Measurements from ENCODE around the gene ARHGAP18.

ARHGAP18 gene

DNA sequence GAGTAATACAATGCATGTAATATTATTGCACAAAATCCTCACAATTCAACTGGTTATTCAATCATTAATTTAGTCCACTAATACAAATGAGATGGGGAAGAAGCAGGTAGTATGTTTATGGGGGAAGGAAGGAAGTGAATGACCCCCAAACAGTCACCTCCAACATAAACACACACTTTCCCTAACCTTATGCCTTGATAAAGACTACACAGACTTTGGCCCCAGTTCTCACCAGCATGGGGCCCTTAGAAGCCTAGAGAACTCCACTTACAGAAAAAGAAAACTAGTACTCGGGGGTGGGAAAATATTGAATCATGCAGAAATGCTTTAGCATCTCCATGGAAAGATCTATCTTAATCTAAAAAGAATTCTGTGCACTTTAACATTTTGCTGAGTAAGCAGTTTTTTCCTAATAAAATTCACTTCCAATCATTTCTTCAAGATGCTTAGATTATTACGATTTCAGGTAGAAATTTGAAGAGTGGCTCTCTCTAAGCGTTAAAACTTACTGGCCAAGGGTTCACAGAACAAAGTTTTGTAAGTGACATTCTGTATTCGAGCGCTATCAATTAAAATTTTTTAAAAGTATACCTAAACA lies 18.8 kb downstream of the ARHGAP18 start:
- no peak for DNase-seq

DNA sequence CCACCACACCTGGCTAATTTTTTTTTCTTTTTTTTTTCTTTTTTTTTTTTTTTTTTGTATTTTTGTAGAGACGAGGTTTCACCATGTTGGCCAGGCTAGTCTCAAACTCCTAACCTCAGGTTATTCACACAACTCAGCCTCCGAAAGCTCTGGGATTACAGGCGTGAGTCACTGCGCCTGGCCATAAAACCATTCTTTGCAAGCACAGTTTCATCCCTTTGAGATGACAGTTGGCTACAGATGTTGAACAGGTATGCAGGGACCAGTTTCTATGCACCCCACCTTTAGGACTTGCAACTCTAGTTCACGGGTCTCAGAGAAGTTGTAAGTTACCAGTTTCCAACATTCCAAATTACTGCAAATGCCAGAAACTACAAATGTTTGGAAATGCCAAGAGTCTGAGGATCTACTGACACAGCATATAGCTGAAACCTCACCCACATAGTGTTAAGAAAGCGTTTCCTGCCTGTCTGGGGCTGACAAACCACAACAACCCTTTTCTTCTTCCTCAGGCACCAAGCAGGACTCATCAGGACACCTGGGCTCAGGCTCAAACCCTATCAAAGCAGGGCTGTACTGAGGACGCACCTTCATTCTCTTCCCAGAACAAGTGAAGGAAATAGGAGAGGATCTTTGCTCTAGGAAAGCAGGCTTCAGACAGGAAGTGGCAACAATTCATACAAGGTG lies 22.9 kb downstream of the ARHGAP18 start:
- no peak for DNase-seq

DNA sequence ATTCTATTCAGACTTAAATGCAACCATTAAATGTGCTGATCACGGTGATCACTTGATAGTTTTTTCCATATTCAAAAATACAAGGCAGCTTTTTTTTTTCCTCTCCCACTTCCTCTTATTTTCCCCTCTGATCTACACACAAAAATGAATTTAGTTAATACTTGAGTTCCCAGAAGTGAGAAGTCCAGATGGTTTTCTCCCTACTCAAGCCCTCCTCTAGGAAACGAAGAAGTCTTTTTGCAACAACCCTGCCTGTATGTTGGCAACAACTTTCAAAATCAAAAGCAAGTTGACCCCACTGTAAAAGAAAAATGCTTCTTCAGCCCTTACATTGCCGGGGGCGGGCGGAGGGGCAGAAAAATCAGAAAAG lies 24.3 kb downstream of the ARHGAP18 start:
- DNase-seq = no peak

DNA sequence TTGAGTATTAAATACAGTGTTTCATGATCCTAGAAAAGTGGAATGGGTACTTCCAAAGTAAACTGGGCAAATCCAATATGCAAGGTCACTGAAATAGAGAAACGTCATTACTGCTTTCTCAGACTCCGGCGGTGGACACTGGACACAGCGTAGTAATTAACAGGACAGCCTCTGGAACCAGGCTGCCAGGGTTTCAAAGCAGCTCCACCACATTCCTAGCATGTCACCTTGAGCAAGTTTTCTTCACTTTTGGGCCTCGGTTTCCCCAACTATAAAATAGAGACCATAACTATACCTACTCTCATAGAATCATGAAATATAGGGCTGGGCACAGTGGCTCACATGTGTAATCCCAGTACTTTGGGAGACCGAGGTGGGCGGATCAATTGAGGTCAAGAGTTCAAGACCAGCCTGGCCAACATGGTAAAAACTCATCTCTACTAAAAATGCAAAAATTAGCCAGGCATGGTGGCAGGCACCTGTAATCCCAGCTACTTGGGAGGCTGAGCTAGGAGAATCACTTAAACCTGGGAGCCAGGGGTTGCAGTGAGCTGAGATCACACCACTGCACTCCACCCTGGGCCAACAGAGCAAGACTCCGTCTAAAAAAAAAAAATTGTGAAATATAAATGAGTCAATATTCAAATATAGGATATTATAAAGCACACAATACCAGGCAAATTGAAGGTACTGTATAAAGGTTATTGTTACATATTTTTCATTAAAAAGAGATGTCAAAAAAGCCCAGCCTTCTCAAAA lies 24.9 kb downstream of the ARHGAP18 start:
- no peak for DNase-seq

DNA sequence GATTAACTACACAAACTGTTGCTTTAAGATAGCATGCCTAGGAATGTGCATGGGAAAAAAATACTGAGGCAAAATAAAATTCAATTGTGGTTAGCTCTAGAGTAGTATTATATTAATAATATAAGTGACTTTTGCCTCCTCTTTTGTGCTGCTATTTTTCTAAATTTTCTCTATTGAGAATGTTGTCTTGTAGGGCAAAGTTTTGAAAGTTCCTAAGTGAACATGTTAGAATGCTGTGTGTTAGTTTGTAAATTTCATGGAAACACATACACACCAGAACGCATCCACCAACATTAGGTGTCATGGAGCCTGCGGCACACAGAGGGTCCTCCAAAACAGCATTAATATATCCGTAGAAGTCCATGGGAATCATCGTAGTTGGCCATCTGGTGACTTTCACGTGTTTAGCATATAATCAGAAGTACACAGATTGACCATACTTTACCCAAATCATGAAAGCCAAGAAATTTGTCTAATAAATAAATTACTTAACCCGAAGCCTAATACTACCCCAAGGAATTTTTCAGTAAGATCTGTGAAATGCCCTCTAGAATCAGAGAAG lies 25.6 kb downstream of the ARHGAP18 start:
- DNase-seq = no peak

DNA sequence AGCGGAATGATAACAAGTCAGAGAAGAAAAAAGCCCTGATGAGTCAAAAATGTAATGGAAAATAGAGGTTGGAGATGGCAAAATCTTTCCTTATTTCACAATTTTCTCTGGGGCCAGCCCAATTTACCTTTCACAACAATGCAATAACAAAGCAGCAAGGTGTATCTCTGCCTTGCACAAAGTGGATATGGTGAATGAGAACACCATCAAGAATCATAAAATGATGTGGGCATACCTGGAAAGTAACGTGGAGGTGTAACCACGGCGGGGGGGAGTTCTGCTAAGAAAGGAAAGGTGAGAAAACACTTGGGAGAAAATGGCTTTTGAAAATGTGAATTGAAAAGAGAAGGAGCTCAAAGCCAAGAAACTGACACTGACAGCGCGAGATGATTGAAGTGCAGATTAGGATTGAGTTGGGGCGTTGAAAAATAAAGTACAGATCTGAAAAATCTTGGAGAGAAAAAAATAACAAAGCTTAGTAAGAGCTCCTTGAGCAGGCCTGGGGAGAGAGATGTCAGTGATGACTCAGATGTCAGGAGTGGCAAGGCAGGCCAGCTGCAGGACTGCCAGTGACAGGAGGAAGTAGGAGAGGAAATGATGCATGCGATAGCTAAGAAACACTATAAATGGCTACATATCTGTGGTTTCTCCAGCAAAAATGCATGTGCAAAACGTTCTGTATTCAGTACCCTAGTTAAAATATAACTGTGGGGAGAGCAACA lies 26.2 kb downstream of the ARHGAP18 start:
- DNase-seq = peak; percentile 76

DNA sequence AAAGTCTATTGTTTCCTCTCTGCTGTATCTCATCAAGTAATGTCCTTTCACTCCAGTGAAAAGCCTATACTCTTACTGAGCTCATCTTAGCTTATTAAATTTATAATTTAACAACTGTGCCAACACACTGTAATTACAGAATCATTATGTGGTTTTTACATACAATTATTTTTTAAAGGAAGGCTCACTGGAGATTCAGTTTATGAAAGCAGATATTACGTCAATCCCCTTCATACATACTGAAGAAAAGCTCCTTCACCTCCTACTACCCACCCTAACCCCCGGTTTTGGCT lies 28.1 kb downstream of the ARHGAP18 start:
- no peak for DNase-seq

DNA sequence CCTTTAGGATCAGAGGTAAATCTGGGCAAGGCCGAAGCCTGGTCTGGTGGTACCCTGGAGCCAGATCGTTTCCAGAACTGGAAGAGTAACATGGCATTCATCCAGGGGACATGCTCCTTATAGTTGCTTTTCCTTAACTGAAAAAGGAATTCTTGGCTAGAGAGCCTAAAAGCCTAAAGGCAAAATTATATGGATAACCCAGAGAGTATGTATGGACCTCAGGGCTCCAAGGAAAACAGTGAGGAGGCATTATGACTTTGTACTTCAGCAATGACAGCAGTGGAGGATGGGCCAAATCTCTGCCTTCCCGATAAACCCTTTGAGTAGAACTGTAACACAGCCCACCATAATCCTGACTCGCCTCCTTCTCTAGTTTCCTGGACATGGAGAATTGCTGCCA lies 29.3 kb downstream of the ARHGAP18 start:
- no peak for DNase-seq

DNA sequence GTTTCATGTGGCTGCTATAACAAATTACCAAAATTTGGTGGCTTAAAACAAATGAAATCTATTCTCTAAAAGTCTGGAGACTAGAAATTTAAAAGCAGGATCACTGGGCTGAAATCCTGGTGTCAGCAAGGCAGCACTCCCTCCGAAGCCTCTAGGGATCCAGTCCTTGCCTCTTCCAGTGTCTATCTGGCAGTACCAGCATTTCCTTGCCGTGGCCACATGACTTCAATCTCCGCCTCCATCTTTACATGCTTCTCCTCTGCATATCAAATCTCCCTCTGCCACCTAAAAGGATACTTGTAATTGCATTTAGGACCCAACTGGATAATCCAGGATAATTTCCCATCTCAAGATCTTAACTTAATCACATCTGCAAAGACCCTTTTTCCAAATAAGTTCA lies 30.2 kb downstream of the ARHGAP18 start:
- no peak for DNase-seq

DNA sequence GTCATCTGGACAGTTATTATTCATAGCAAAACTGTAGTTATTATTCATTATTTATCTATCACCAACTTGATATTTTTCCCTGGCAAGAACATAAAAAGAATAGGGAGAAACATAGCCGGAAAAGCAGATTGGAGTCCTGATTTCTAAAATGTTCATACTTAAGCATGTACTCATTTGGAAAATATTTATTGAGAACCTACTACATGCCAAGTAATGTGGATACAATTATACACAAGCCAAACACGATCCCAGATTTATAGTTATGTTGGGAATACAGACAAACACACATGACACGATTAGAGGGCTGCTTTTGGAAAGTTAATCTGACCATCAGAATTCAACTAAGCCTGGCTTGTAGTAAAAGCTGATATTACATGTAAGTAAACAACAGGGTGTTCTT lies 30.7 kb downstream of the ARHGAP18 start:
- DNase-seq = no peak

DNA sequence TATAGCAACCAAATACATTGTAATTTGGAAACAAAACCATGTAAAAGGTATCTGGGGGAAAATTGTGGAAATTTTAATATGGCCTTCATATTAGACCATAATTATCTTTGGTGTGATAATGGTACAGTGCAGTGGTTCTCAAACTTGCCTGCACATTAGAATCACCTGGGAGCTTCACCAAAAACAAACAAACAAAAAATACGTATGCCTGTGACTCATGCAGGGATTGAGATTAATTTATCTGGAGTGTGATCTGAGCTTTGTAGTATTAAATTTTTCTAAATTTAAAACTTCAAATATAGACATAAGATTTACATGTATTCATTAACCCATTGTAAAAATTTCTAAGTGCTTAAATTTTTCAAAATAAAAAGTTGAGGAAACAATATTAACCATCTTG lies 31.5 kb downstream of the ARHGAP18 start:
- no peak for DNase-seq

DNA sequence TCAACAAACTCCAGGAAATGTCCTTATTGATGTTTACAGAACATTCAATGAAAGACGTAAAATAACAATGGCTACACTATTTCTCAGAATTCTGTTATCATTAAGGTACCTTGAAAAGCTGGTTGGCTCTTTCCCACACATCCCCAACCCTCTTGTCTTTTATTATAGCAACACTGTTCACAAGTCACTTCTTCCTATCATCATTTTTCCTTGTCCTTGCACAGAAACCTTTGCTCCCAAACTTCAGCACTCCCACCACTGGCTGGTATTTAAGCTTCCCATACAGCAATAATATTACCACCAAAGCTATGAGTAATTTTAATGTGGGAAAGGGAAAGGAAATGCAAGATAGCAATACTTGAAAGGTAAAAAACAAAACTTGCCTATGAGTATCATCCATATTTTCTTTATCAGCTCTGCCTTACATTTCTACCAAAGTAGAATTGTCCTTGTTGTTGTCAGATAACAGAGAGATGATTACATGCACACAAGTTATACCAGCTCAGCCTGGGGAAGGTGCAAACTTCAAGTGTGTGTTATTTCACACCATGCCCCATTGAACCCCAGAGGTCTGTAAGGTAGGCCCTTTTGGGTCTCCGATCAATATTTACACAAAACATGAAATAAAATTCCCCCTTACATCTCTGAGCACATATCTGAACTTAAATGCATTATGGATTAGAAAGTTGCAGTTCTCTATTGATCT lies 32.2 kb downstream of the ARHGAP18 start:
- DNase-seq = no peak

DNA sequence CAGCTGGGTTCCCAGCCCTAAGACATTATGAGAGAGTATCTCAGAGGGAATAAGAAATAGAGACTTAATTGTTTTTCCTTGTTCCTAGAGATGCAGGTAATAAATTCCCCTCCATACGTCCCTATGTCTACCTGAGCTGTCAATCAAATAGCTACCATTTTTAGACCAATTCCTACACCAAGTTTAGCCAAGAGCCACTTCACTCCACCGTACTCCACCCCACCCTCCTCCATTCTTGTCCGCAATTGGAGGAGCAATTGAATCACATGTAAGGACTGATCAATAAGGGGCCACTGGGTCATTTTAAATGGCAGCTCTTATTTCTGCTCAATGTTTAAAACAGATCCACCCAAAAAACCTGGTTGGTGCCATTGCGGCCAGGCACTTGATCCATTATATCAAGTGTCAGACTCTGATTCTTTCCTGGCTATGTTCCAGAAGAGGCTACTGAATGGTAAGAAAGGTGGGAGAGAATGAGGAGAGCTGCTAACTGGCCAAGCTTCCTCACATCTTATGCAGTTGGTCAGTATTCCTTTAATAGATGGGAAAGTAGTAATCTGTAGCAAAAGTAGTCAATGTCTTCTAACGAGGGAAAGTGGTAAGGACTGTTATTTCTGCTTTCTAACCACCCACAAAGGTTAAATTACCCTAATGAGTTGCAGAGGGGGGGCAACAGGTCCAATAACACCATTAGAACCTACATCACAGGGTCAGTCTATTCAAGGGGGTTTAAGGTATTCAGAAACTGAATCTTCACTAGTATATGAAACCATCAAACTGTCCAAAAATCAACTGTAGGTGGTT lies 34.1 kb downstream of the ARHGAP18 start:
- no peak for DNase-seq

DNA sequence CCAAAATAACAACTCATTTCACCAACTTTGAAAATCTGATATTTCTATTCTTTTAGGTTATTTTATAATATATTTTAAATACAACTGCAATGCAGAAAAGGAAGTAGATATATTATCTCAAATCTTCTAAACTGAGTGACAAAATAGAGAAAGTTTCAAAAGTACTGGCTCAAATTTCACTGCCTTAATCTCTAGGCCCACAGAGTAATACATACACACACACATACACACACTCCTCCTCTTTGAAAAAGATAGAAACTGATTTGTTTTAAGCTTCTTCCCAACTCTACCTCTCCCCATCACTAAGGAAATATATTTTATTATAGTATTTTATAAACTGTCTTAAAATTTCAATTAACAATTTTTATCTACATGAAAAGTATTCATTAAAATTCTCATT lies 36.2 kb downstream of the ARHGAP18 start:
- DNase-seq = no peak

DNA sequence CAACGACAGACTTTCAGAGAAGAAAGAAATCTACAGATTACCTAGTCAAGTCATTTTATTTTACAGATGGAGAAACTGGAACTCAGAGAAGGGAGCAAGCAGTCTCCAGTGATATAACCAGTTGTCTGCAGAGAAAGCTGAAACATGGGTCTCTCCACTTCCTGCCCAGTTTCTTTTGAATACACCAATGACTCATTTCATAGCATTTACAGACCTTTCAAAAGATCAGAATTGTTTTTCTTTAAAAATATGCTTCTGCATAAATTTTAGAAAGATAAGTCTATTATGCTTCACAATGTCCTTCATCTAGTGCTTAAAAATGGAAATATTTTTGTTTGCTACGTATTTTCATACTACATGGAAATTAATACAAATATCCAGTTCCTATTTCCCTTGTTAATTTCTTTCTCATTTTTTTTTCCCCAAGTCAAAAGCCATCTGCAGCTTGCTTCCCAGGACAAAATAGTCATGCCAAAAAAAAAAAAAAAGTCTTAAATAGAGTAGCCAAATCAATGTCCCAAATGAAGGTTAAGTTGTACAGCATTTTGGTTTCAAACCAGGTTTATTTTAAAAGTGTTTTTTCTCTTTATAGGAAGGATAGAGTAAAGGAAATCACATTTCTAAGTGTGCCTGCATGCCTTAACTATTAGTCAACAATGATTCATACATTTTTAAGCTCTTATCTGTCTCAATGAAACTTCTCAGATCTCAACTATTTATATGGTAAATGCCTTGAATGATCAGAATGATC lies 36.9 kb downstream of the ARHGAP18 start:
- no peak for DNase-seq

DNA sequence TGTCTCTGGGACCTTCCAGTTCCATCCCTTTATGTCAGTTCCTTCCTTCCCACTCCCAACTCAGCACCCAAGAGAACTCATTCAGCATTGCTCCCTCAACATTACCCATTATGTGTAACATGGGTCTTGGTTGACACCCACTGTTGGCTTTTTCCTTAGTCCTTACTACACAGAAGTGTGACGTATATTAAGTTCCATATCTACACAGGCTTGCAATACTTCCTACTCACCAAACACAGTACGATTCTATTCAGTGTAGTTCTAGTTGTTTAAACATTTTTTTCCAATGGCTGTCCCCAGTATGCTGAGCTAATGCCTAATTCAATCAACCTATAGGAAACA lies 37.7 kb downstream of the ARHGAP18 start:
- DNase-seq = no peak

DNA sequence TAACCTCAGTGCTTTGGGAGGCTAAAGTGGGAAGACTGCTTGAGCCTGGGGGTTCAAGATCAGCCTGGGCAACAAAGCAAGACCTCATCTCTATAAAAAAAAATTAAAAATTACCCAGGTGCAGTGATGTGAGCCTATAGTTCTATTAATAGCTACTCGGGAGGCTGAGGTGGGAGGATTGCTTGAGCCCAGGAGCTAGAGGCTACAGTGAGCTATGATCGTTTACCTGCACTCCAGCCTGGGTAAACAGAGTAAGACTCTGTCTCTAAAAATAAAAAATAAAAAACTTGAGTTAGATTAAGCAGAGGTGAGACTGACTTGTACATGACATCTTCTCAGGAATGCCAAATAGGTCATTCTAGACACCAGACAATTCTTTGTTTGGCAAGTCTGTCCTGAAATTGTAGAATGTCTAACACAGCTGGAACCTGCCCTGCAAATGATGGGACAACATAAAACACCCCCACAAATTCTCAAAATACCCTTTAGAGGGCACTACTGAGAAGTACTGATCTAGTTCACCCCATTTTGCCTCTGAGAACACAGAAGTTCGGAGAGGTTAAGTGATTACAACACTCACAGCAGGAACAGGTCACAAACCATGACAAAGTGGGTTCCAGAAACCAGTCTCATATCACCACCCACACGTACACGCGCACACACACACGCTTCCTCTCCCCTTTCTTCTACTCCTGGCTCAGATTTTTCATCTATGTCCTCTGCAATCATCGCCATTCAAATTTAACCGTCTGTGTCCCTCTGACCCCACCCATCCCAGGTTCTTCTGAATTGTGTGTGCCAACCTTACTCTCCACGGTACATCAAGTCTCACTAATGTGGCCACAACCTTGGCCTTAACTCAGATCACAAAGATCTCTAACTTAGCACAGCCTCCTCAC lies 38.3 kb downstream of the ARHGAP18 start:
- DNase-seq = no peak

DNA sequence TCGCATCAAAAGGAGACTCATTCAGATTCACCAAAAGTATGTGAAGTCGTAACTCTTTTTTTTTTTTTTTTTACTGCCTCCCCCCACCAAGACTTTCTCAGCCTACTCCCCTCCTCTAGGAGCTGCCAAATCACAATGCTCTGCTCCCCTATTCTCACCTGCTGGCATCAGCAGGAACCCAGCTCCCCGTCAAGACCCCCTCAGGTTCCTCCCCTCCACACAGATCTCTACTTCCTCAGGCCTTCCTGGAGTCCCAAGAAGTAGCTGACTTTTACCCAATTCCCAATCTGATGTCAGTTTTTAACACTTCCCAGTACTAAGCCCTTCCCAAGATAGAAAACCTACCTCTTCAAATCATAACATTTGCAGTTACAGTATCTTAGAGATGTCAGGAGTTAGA lies 39.3 kb downstream of the ARHGAP18 start:
- DNase-seq = no peak

DNA sequence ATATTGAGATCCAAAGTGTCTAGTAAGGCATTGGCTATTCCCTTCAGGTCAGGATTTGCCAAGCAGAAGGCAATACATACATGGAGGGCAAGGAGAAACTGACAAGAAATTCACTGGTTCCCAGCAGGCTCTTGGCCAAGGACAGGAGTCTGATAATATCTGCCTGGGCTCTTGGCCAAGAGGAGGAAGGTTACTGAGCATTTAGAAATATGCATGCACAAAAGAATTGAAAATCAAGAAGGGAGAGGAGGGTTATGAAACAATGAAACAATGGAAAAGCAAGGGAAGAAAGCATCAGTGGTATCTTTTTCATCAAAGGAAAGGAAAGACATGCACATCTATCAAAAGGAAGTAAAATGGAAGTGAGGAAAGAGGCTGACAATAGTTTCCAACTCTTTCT lies 42.4 kb downstream of the ARHGAP18 start:
- DNase-seq = no peak

DNA sequence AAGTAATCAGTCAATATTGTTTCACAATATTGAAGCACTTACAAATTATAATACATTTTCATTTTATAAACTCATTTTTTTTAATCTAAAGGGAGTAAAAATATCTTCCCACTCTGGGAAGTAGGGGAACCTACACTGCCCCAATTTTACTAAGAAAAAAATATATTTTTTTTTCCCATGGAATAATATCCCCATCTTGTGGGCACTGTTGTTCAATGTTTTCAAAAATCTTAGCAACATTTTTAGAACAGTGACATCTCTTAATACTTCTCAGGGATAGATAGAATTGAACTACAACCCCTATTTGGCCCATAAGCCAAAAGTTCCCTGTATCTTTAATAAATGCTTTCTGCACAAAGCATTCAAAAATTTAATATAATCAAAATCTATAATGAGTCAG lies 42.9 kb downstream of the ARHGAP18 start:
- DNase-seq = no peak

All from femur (tissue), 1 donor.